Uterus (tissue), 4 donors: ENCODE measurements around the gene MAP1B. TPM values are rescaled to one million over a fixed set of nuclear protein-coding genes. Genes with fewer than 3 reads are reported as not detected.

Experiments
- DNase-seq, 2 donors: peaks; one replicate each; pipeline ENCODE4 v3.0.0-alpha.2; 2019 to 2020
- H3K27ac ChIP-seq, 2 donors: fragments of 200-600 bp; sonication (generic); 1 replicate in 1 of 2; 2 replicates in 1 of 2; pipeline ENCODE4 v1.5.1; 2016 to 2018
- H3K27me3 ChIP-seq, 2 donors: fragments of 200-600 bp; sonication (generic); one replicate each; pipeline ENCODE4 v1.5.1; 2018 to 2019; ENCODE audit warnings: control low read depth in 1 of 2
- H3K36me3 ChIP-seq, 2 donors: fragments of 200-600 bp; sonication (generic); one replicate each; pipeline ENCODE4 v1.5.1; 2019; ENCODE audit warnings: control low read depth in 1 of 2
- H3K4me1 ChIP-seq, 2 donors: fragments of 200-600 bp; sonication (generic); one replicate each; pipeline ENCODE4 v1.5.1; 2018 to 2019; ENCODE audit warnings: control low read depth in 1 of 2
- H3K4me3 ChIP-seq, 2 donors: fragments of 200-600 bp; sonication (generic); 1 replicate in 1 of 2; 2 replicates in 1 of 2; pipeline ENCODE4 v1.5.1; 2018 to 2019; ENCODE audit warnings: mild to moderate bottlenecking in 1 of 2
- H3K9me3 ChIP-seq, 2 donors: fragments of 200-600 bp; sonication (generic); one replicate each; pipeline ENCODE4 v1.5.1; 2019; ENCODE audit warnings: control low read depth in 1 of 2
- CTCF ChIP-seq, 4 experiments: fragments of 200-600 bp in 2 of 4; fragments of 450-650 bp in 2 of 4; sonication (generic) in 2 of 4; IDR thresholded peaks; one replicate each; pipeline ENCODE4 v1.5.1; 2016 to 2019; ENCODE audit warnings: antibody characterized with exemption in 4 of 4, mild to moderate bottlenecking in 2 of 4, moderate library complexity in 1 of 4
- POLR2A ChIP-seq, 2 donors: fragments of 450-650 bp; IDR thresholded peaks; one replicate each; pipeline ENCODE4 v1.6.1; 2016; ENCODE audit warnings: antibody characterized with exemption in 2 of 2, mild to moderate bottlenecking in 1 of 2, moderate library complexity in 1 of 2
- intact Hi-C: fragments of 100-400 bp; cut with DNase I; formaldehyde crosslinking; loops from one replicate; pipeline ENCODE4 v1.15.1; 2023; ENCODE audit warnings: low total_unique reads
- total RNA-seq, 4 donors: library from RNA; depleted of rRNA in 3 of 4; stranded (reverse); fragments of >200 nt in 3 of 4; gene quantifications; one replicate each; pipeline versions ENCODE4 v1.1.0 to v1.2.4, GENCODE V29; 2014 to 2023
- donor health status: DM: yes; HTN: yes; CAD: no.

Gene MAP1B
- total RNA-seq, 4 donors from 2014 or later, result 92.0 to 212 (median 132) TPM

- no peaks in the 10 kb centered on the region for H3K36me3 ChIP-seq
- H3K4me3 ChIP-seq, result no peak overlapping the region
- H3K9me3 ChIP-seq, result no peaks in the 10 kb centered on the region
- H3K4me1 ChIP-seq, result no peaks in the 10 kb centered on the region
- TF ChIP-seq CTCF (IDR thresholded peaks at IDR 0.05) (no peak), POLR2A (IDR thresholded peaks at IDR 0.05) (no peak)
- intact Hi-C loops, result no loop called here
- H3K27me3 ChIP-seq, result no peaks in the 10 kb centered on the region
- DNase-seq, result no peak
- no peak overlapping the region for H3K27ac ChIP-seq
Measured at GRCh38 chr5:72194846-72195245, 87.6 kb downstream of the MAP1B start.

- Histone ChIP-seq H3K4me1 (no peaks in the 10 kb centered on the region), H3K9me3 (no peaks in the 10 kb centered on the region), H3K27ac (no peak overlapping the region), H3K4me3 (no peak overlapping the region), H3K27me3 (no peaks in the 10 kb centered on the region), H3K36me3 (no peaks in the 10 kb centered on the region)
- no peak for DNase-seq
- intact Hi-C loops, result no loop called here
- no peak for TF ChIP-seq POLR2A (IDR thresholded peaks at IDR 0.05)
- no peak for TF ChIP-seq CTCF (IDR thresholded peaks at IDR 0.05)
Measured at GRCh38 chr5:72195581-72195980, 88.3 kb downstream of the MAP1B start.

- Histone ChIP-seq H3K4me3 (no peak overlapping the region), H3K27ac (no peak overlapping the region), H3K9me3 (no peaks in the 10 kb centered on the region), H3K36me3 (no peaks in the 10 kb centered on the region), H3K4me1 (no peaks in the 10 kb centered on the region), H3K27me3 (no peaks in the 10 kb centered on the region)
- DNase-seq, result no peak
- no peak for TF ChIP-seq POLR2A (IDR thresholded peaks at IDR 0.05)
- TF ChIP-seq CTCF (IDR thresholded peaks at IDR 0.05), result no peak
- intact Hi-C loops, result no loop called here
Measured at GRCh38 chr5:72197393-72197792, 90.1 kb downstream of the MAP1B start.

- H3K9me3 ChIP-seq, result no peaks in the 10 kb centered on the region
- no peaks in the 10 kb centered on the region for H3K4me1 ChIP-seq
- no peak overlapping the region for H3K27ac ChIP-seq
- intact Hi-C loops, result no loop called here
- DNase-seq, result no peak
- H3K36me3 ChIP-seq, result no peaks in the 10 kb centered on the region
- no peaks in the 10 kb centered on the region for H3K27me3 ChIP-seq
- TF ChIP-seq POLR2A (IDR thresholded peaks at IDR 0.05) (no peak), CTCF (IDR thresholded peaks at IDR 0.05) (no peak)
- no peak overlapping the region for H3K4me3 ChIP-seq
Measured at GRCh38 chr5:72199681-72200080, 92.4 kb downstream of the MAP1B start.

GRCh38 chr5:72202331-72202825 is 95.1 kb downstream of the MAP1B start:
- H3K27me3 ChIP-seq, result no peaks in the 10 kb centered on the region
- no peak overlapping the region for H3K4me3 ChIP-seq
- H3K9me3 ChIP-seq, result no peaks in the 10 kb centered on the region
- DNase-seq, result no peak
- no peaks in the 10 kb centered on the region for H3K4me1 ChIP-seq
- no peak for TF ChIP-seq POLR2A (IDR thresholded peaks at IDR 0.05)
- intact Hi-C loops, result no loop called here
- H3K27ac ChIP-seq, result no peak overlapping the region
- H3K36me3 ChIP-seq, result no peaks in the 10 kb centered on the region

- Histone ChIP-seq H3K36me3 (no peaks in the 10 kb centered on the region), H3K4me3 (no peak overlapping the region), H3K9me3 (no peaks in the 10 kb centered on the region), H3K27ac (no peak overlapping the region), H3K27me3 (no peaks in the 10 kb centered on the region), H3K4me1 (no peaks in the 10 kb centered on the region)
- no peak for DNase-seq
- intact Hi-C loops, result no loop called here
- TF ChIP-seq POLR2A (IDR thresholded peaks at IDR 0.05) (no peak), CTCF (IDR thresholded peaks at IDR 0.05) (no peak)
Measured at GRCh38 chr5:72203251-72203845, 96.1 kb downstream of the MAP1B start.
